H9 (cell line): ENCODE data around the gene SEL1L2. TPM values are rescaled to one million over a fixed set of nuclear protein-coding genes. Genes with fewer than 3 reads are reported as not detected.

Experiments
- DNase-seq: peaks from one replicate; pipeline ENCODE4 v3.0.0-alpha.2; 2017
- H2AFZ ChIP-seq: one replicate; pipeline ENCODE4 v1.6.1; 2013; ENCODE audit warnings: mild to moderate bottlenecking, low read length, control low read depth, moderate library complexity
- H2AK5ac ChIP-seq: 2 replicates; pipeline ENCODE4 v1.6.1; 2013; ENCODE audit warnings: low read length, control low read depth, mixed read lengths; ENCODE audit not compliant: insufficient read length
- H2BK120ac ChIP-seq: one replicate; pipeline ENCODE4 v1.6.1; 2013; ENCODE audit warnings: low read depth, mild to moderate bottlenecking, low read length, control low read depth, inconsistent platforms; ENCODE audit not compliant: poor library complexity, severe bottlenecking
- H2BK12ac ChIP-seq: 2 replicates; pipeline ENCODE4 v1.6.1; 2013; ENCODE audit warnings: low read length, control low read depth, mixed read lengths, low read depth; ENCODE audit not compliant: insufficient read length
- H2BK15ac ChIP-seq: 2 replicates; pipeline ENCODE4 v1.6.1; 2013; ENCODE audit warnings: low read depth, low read length, control low read depth
- H2BK20ac ChIP-seq: one replicate; pipeline ENCODE4 v1.6.1; 2013; ENCODE audit warnings: low read depth, mild to moderate bottlenecking, low read length, control low read depth, inconsistent platforms; ENCODE audit not compliant: poor library complexity, severe bottlenecking
- H2BK5ac ChIP-seq: 2 replicates; pipeline ENCODE4 v1.6.1; 2013; ENCODE audit warnings: low read length, control low read depth, mixed read lengths; ENCODE audit not compliant: insufficient read length
- H3K14ac ChIP-seq: 2 replicates; pipeline ENCODE4 v1.6.1; 2013; ENCODE audit warnings: low read length, control low read depth; ENCODE audit not compliant: insufficient read depth
- H3K18ac ChIP-seq: 2 replicates; pipeline ENCODE4 v1.6.1; 2013; ENCODE audit warnings: low read depth, mild to moderate bottlenecking, mixed read lengths, low read length, control low read depth; ENCODE audit not compliant: insufficient read length
- H3K23ac ChIP-seq: 2 replicates; pipeline ENCODE4 v1.6.1; 2013; ENCODE audit warnings: low read length, control low read depth, mixed read lengths, low read depth; ENCODE audit not compliant: insufficient read length
- H3K23me2 ChIP-seq: 2 replicates; pipeline ENCODE4 v1.6.1; 2013; ENCODE audit warnings: low read depth, mild to moderate bottlenecking, mixed read lengths, low read length, control low read depth; ENCODE audit not compliant: insufficient read length, poor library complexity, severe bottlenecking
- H3K27ac ChIP-seq: 2 replicates; pipeline ENCODE4 v1.5.1; 2013; ENCODE audit warnings: low read length, control low read depth, mixed read lengths, low read depth; ENCODE audit not compliant: insufficient read length
- H3K27me3 ChIP-seq: 2 replicates; pipeline ENCODE4 v1.6.1; 2013; ENCODE audit warnings: low read length, control low read depth, inconsistent platforms; ENCODE audit not compliant: insufficient read depth
- H3K4ac ChIP-seq: 2 replicates; pipeline ENCODE4 v1.6.1; 2013; ENCODE audit warnings: low read depth, mild to moderate bottlenecking, control low read depth, inconsistent platforms, low read length, moderate library complexity
- H3K4me1 ChIP-seq: 2 replicates; pipeline ENCODE4 v1.6.1; 2013; ENCODE audit warnings: low read length, control low read depth, inconsistent platforms; ENCODE audit not compliant: insufficient read depth
- H3K4me2 ChIP-seq: 2 replicates; pipeline ENCODE4 v1.6.1; 2013; ENCODE audit warnings: low read length, control low read depth, mixed read lengths; ENCODE audit not compliant: insufficient read length, insufficient read depth
- H3K56ac ChIP-seq: 2 replicates; pipeline ENCODE4 v1.6.1; 2013; ENCODE audit warnings: low read depth, mild to moderate bottlenecking, mixed read lengths, low read length, control low read depth; ENCODE audit not compliant: insufficient read length
- H3K79me1 ChIP-seq: 2 replicates; pipeline ENCODE4 v1.6.1; 2013; ENCODE audit warnings: low read depth, mild to moderate bottlenecking, moderate library complexity, low read length, control low read depth, inconsistent platforms; ENCODE audit not compliant: insufficient read depth, poor library complexity, severe bottlenecking
- H3K79me2 ChIP-seq: 2 replicates; pipeline ENCODE4 v1.6.1; 2013; ENCODE audit warnings: low read length, control low read depth, inconsistent platforms; ENCODE audit not compliant: insufficient read depth
- H3K9ac ChIP-seq: 2 replicates; pipeline ENCODE4 v1.6.1; 2013; ENCODE audit warnings: low read length, control low read depth, mixed read lengths; ENCODE audit not compliant: insufficient read length; ENCODE audit errors: extremely low read depth
- H3K9me3 ChIP-seq: one replicate; pipeline ENCODE4 v1.6.1; 2013; ENCODE audit warnings: low read depth, low read length, inconsistent platforms; ENCODE audit not compliant: control insufficient read depth
- H3T11ph ChIP-seq: one replicate; pipeline ENCODE4 v1.6.1; 2013; ENCODE audit warnings: mild to moderate bottlenecking, low read length, control low read depth, inconsistent platforms
- H4K20me1 ChIP-seq: one replicate; pipeline ENCODE4 v1.6.1; 2013; ENCODE audit not compliant: control insufficient read depth, insufficient read length, insufficient read depth
- H4K5ac ChIP-seq: 2 replicates; pipeline ENCODE4 v1.6.1; 2013; ENCODE audit warnings: low read depth, mild to moderate bottlenecking, mixed read lengths, low read length, control low read depth; ENCODE audit not compliant: insufficient read length
- H4K8ac ChIP-seq: replicated peaks from 2 replicates; pipeline ENCODE4 v1.6.1; 2013; ENCODE audit warnings: low read length, control low read depth, mixed read lengths, low read depth; ENCODE audit not compliant: insufficient read length
- H4K91ac ChIP-seq: 2 replicates; pipeline ENCODE4 v1.6.1; 2013; ENCODE audit warnings: low read depth, mild to moderate bottlenecking, moderate library complexity, mixed read lengths, low read length, control low read depth; ENCODE audit not compliant: insufficient read length
- H3K27ac Mint-ChIP-seq, 3 experiments: 2 replicates in 2 of 3; 3 replicates in 1 of 3; pipeline ENCODE4 v1.8.0; 2020 to 2021; ENCODE audit warnings: mixed read lengths in 3 of 3, mild to moderate bottlenecking in 1 of 3, moderate library complexity in 1 of 3
- H3K27me3 Mint-ChIP-seq: 2 replicates; pipeline ENCODE4 v1.8.0; 2021; ENCODE audit warnings: low read depth, mild to moderate bottlenecking, moderate library complexity, mixed read lengths
- H3K36me3 Mint-ChIP-seq, 3 experiments: 2 replicates in 2 of 3; 3 replicates in 1 of 3; pipeline ENCODE4 v1.8.0; 2020 to 2021; ENCODE audit warnings: low read depth in 3 of 3, mixed read lengths in 3 of 3; ENCODE audit not compliant: insufficient read depth in 1 of 3
- H3K4me1 Mint-ChIP-seq, 2 experiments: 2 replicates each; pipeline ENCODE4 v1.8.0; 2020; ENCODE audit warnings: mixed read lengths in 2 of 2
- H3K4me3 Mint-ChIP-seq, 2 experiments: 2 replicates in 1 of 2; 3 replicates in 1 of 2; pipeline ENCODE4 v1.8.0; 2020 to 2021; ENCODE audit warnings: mild to moderate bottlenecking in 2 of 2, mixed read lengths in 2 of 2, moderate library complexity in 1 of 2
- H3K9me3 Mint-ChIP-seq, 2 experiments: 2 replicates in 1 of 2; 3 replicates in 1 of 2; pipeline ENCODE4 v1.8.0; 2020; ENCODE audit warnings: mild to moderate bottlenecking in 2 of 2, mixed read lengths in 2 of 2, moderate library complexity in 1 of 2
- WGBS: extraction: QIAGEN DNeasy Blood & Tissue Kit; methylation state at CpG from one replicate; pipeline ENCODE4 v1.1.7; 2013; ENCODE audit warnings: missing lambda C conversion rate, low lambda C conversion rate, mixed read lengths; ENCODE audit not compliant: insufficient read length; ENCODE audit errors: extremely low coverage; 5-methylcytosine and 5-hydroxymethylcytosine counted together
- total RNA-seq: library from RNA; stranded (reverse); gene quantifications from 2 replicates; pipeline ENCODE4 v1.2.1, GENCODE V29; 2021
- TF ChIP-seq, protein P1 (sequence below): fragments of 200-600 bp; sonication (generic); conservative IDR thresholded peaks from 3 replicates; pipeline ENCODE4 v1.8.0; 2021; ENCODE audit warnings: antibody characterized with exemption, mild to moderate bottlenecking

Gene SEL1L2
- total RNA-seq, 1 experiment from 2014 or later, result not detected

DNA sequence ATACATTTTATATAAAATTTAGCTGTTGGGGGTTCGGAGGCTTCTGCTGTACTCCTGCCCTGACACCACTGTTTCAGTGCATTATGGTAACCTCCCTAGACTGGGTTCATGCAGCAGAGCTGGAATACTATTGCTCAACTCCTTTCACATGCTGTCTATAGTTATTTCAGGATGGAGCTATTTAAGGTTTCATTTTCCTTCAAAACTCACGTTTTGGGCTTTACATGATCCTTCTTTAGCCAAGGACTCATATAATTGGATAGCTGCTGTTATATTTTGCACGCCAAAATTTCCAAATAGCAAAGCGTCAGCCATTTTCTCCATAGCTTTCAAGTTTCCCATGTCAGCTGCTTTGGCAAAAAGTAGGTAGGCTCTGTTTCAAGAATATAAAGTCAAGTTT, 76.8 kb downstream of the SEL1L2 start:
- H3K4me2 ChIP-seq, result no peak overlapping the region
- no peak overlapping the region for H2BK5ac ChIP-seq
- H2AK5ac ChIP-seq, result no peak overlapping the region
- no peak overlapping the region for H2BK12ac ChIP-seq
- H3K79me1 ChIP-seq, result no peaks in the 10 kb centered on the region
- no peak overlapping the region for H4K91ac ChIP-seq
- Mint-ChIP-seq H3K27ac (no peak overlapping the region), H3K9me3 (no peaks in the 10 kb centered on the region), H3K36me3 (no peaks in the 10 kb centered on the region), H3K27me3 (no peaks in the 10 kb centered on the region), H3K4me3 (no peak overlapping the region), H3K4me1 (no peaks in the 10 kb centered on the region)
- no peak overlapping the region for H3K18ac ChIP-seq
- no peaks in the 10 kb centered on the region for H3K79me2 ChIP-seq
- H3K27me3 ChIP-seq, result no peaks in the 10 kb centered on the region
- WGBS, result no CpG with 5 or more reads among the region's 4 CpGs
- H4K20me1 ChIP-seq, result no peaks in the 10 kb centered on the region
- no peak overlapping the region for H3K23ac ChIP-seq
- H2BK15ac ChIP-seq, result no peak overlapping the region
- no peak overlapping the region for H3K56ac ChIP-seq
- H3T11ph ChIP-seq, result no peak overlapping the region
- H3K27ac ChIP-seq, result no peak overlapping the region
- no peak overlapping the region for H4K8ac ChIP-seq
- H3K4ac ChIP-seq, result no peak overlapping the region
- no peak for DNase-seq
- no peaks in the 10 kb centered on the region for H3K9me3 ChIP-seq
- H3K23me2 ChIP-seq, result no peaks in the 10 kb centered on the region
- H2BK120ac ChIP-seq, result no peak overlapping the region
- H3K9ac ChIP-seq, result no peak overlapping the region
- no peak overlapping the region for H2BK20ac ChIP-seq
- H3K4me1 ChIP-seq, result no peaks in the 10 kb centered on the region
- no peak overlapping the region for H2AFZ ChIP-seq
- H3K14ac ChIP-seq, result no peak overlapping the region
- H4K5ac ChIP-seq, result no peak overlapping the region
- TF ChIP-seq, protein P1, sequence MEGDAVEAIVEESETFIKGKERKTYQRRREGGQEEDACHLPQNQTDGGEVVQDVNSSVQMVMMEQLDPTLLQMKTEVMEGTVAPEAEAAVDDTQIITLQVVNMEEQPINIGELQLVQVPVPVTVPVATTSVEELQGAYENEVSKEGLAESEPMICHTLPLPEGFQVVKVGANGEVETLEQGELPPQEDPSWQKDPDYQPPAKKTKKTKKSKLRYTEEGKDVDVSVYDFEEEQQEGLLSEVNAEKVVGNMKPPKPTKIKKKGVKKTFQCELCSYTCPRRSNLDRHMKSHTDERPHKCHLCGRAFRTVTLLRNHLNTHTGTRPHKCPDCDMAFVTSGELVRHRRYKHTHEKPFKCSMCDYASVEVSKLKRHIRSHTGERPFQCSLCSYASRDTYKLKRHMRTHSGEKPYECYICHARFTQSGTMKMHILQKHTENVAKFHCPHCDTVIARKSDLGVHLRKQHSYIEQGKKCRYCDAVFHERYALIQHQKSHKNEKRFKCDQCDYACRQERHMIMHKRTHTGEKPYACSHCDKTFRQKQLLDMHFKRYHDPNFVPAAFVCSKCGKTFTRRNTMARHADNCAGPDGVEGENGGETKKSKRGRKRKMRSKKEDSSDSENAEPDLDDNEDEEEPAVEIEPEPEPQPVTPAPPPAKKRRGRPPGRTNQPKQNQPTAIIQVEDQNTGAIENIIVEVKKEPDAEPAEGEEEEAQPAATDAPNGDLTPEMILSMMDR, result no peak
